Measurements from ENCODE around the gene OSCP1. TPM values are rescaled to one million over a fixed set of nuclear protein-coding genes. Genes with fewer than 3 reads are reported as not detected.
"Not testable (repeated sequence)": the region's sequence is repeated elsewhere in the genome, so short reads cannot be mapped to it uniquely, and the experiment has no call there.

Gene OSCP1
- total RNA-seq, 2 donors from 2014 or later, result 11.5 to 16.9 TPM

DNA sequence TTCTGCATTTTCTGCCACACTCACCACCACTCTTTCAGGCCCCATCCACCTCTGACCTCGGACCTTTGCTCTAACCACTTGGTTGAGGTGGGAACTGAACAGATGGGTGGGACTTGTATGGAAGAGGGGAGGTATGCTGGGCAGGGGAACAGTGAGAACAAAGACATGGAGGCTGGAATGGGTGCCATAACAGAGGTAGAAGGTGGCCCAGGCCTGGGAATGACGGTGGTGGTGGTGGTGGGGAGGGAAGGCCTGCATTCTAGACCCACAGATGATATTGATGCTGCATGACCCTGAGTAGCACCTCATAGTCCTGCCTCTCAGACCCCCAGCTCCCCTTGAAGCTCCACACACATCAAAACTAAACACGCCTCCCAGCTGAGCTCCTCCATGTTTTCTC lies 37.7 kb upstream of the OSCP1 start:
- ATAC-seq (ENCODE audit: insufficient number of reproducible peaks, low FRiP score, low read depth), result no peak
- TF ChIP-seq, protein P1, sequence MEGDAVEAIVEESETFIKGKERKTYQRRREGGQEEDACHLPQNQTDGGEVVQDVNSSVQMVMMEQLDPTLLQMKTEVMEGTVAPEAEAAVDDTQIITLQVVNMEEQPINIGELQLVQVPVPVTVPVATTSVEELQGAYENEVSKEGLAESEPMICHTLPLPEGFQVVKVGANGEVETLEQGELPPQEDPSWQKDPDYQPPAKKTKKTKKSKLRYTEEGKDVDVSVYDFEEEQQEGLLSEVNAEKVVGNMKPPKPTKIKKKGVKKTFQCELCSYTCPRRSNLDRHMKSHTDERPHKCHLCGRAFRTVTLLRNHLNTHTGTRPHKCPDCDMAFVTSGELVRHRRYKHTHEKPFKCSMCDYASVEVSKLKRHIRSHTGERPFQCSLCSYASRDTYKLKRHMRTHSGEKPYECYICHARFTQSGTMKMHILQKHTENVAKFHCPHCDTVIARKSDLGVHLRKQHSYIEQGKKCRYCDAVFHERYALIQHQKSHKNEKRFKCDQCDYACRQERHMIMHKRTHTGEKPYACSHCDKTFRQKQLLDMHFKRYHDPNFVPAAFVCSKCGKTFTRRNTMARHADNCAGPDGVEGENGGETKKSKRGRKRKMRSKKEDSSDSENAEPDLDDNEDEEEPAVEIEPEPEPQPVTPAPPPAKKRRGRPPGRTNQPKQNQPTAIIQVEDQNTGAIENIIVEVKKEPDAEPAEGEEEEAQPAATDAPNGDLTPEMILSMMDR (IDR thresholded peaks at IDR 0.05), result no peak
- Histone ChIP-seq H3K27me3 (replicated peaks; ENCODE audit: insufficient read depth) (no peaks in the 10 kb centered on the region), H3K4me3 (no peak overlapping the region), H3K4me1 (ENCODE audit: control insufficient read depth in 1 of 2, low read depth in 2 of 2) (no peaks in the 10 kb centered on the region), H3K9me3 (no peaks in the 10 kb centered on the region), H3K36me3 (no peaks in the 10 kb centered on the region), H3K27ac (no peak overlapping the region)
- no peak for DNase-seq (ENCODE audit: low spot score)

DNA sequence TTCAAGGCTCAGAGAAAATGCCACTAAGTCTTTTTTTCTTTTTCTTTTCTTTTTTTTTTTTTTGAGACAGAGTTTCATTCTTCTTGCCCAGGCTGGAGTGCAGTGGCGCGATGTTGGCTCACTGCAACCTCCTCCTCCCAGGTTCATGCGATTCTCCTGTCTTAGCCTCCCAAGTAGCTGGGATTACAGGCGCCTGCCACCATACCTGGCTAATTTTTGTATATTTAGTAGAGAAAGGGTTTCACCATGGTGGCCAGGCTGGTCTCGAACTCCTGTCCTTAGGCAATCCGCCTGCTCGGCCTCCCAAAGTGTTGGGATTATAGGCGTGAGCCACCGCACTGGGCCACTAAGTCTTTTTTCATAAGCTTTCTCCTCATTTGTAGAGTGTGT lies 37.1 kb upstream of the OSCP1 start:
- not testable (repeated sequence) for ATAC-seq (ENCODE audit: insufficient number of reproducible peaks, low FRiP score, low read depth); H3K9me3 ChIP-seq; H3K27me3 ChIP-seq (replicated peaks; ENCODE audit: insufficient read depth); H3K4me3 ChIP-seq; DNase-seq (ENCODE audit: low spot score); H3K27ac ChIP-seq; H3K36me3 ChIP-seq; H3K4me1 ChIP-seq (ENCODE audit: control insufficient read depth in 1 of 2, low read depth in 2 of 2)

DNA sequence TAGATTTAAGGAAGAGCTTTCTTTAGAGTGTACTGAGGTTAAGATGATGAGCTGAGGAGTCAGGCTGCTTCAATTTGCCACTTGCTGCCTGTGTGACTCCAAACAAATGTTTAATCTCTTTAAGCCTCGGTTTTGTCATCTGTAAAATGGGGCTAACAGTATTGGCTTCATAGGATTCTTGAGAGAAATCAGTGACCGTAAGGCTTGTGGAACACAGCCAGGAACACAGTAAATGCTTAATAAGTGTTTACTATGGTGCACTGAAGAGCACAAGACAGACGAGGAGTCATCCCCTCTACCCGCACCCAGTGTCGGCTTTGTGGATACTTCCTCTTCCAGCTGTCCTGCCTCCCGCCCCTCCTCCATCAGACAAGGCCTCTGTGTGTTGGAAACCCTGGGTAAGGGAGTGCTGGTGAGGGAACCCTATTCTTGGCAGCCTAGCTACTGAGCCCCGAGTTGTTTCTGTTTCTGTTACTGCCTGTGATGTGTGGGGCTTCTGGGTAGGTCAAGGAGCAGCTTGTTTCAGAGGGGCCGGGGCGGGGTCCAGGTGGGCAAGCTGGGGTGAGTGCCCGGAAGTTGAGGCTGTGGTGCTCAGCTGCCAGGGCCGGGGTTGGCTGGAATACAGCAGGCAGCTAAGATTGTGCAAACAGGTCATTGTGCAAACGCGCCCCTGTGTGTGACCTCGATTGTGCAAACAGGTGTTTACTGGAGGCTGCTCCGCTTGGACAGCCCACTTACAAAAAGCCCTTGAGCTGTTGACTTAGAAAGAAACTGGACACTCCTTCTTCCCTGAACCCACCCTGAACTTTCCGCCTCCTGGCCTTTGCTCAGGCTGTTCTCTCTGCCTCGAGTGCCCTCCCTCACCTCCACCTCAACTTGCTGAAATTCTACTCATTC lies 36.4 kb upstream of the OSCP1 start:
- ATAC-seq (ENCODE audit: insufficient number of reproducible peaks, low FRiP score, low read depth) (no peak), DNase-seq (ENCODE audit: low spot score) (no peak)
- peaks cover 0 to 2% of the 10 kb centered on the region in 2 donors for H3K4me1 ChIP-seq (ENCODE audit: control insufficient read depth in 1 of 2, low read depth in 2 of 2)
- H3K9me3 ChIP-seq, result no peaks in the 10 kb centered on the region
- TF ChIP-seq, protein P1 (IDR thresholded peaks at IDR 0.05), result no peak
- H3K4me3 ChIP-seq, result no peak overlapping the region
- no peaks in the 10 kb centered on the region for H3K27me3 ChIP-seq (replicated peaks; ENCODE audit: insufficient read depth)
- no peaks in the 10 kb centered on the region for H3K36me3 ChIP-seq
- peak overlapping the region; percentile 8 to 23 for H3K27ac ChIP-seq

DNA sequence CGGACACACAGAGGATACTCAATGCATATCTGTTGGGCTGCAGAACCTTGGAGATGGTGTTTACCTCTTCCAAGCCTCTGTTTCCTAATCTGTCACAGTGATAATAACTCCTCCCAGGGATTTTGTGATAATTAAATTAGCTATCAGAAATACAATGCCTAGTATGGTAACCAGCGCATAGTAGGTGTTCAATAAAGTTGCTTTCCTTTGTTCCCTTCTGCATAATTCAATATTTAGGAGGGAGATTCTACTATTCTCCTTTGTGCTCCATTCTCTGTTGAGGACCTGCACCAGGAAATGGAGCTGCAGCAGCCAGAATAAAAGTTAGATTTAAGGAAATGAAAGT lies 35.8 kb upstream of the OSCP1 start:
- Histone ChIP-seq H3K27ac (peak overlapping the region in 1 of 2 donors; percentile 8), H3K4me3 (no peak overlapping the region), H3K36me3 (no peaks in the 10 kb centered on the region), H3K9me3 (no peaks in the 10 kb centered on the region), H3K27me3 (replicated peaks; ENCODE audit: insufficient read depth) (no peaks in the 10 kb centered on the region), H3K4me1 (ENCODE audit: control insufficient read depth in 1 of 2, low read depth in 2 of 2) (peaks cover 0 to 4% of the 10 kb centered on the region in 2 donors)
- DNase-seq (ENCODE audit: low spot score) (no peak), ATAC-seq (ENCODE audit: insufficient number of reproducible peaks, low FRiP score, low read depth) (no peak)
- TF ChIP-seq, protein P1 (IDR thresholded peaks at IDR 0.05), result no peak

DNA sequence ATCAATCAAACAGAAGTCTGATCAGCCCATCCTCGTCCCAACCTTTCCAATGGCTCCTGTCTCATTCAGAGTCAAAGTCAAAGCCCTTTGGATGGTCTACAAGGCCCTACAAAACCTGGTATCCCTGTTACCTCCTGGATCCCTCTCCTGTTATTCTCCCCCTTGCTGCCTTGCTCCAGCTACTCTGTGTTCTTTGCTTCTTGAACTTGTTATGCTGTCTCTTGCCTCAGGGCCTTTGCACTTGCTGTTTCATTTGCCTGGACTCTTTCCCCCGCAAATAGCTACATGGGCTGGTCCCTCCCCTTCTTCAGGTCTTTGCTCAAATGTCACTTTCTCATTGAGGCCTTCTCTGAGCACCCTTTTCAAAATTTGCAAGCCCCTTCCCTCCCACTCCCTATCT lies 33.8 kb upstream of the OSCP1 start:
- Histone ChIP-seq H3K4me1 (ENCODE audit: control insufficient read depth in 1 of 2, low read depth in 2 of 2) (peaks cover 0 to 4% of the 10 kb centered on the region in 2 donors), H3K27ac (no peak overlapping the region), H3K27me3 (replicated peaks; ENCODE audit: insufficient read depth) (no peaks in the 10 kb centered on the region), H3K4me3 (no peak overlapping the region), H3K9me3 (no peaks in the 10 kb centered on the region), H3K36me3 (no peaks in the 10 kb centered on the region)
- ATAC-seq (ENCODE audit: insufficient number of reproducible peaks, low FRiP score, low read depth) (no peak), DNase-seq (ENCODE audit: low spot score) (no peak)
- TF ChIP-seq, protein P1 (IDR thresholded peaks at IDR 0.05), result no peak

Measured in thoracic aorta (tissue), 2 donors.